GM19351 (cell line): Measurements from ENCODE around the gene SH3BP4.

Source experiments
- ATAC-seq: cut with Tn5 transposase; IDR thresholded peaks from one replicate; pipeline ENCODE4 v1.9.1; 2021; ENCODE audit warnings: mild to moderate bottlenecking, moderate library complexity; ENCODE audit not compliant: unreplicated experiment

Gene SH3BP4

GRCh38 chr2:235037604-235038166, 85.9 kb downstream of the SH3BP4 start:
- ATAC-seq, result no peak

DNA sequence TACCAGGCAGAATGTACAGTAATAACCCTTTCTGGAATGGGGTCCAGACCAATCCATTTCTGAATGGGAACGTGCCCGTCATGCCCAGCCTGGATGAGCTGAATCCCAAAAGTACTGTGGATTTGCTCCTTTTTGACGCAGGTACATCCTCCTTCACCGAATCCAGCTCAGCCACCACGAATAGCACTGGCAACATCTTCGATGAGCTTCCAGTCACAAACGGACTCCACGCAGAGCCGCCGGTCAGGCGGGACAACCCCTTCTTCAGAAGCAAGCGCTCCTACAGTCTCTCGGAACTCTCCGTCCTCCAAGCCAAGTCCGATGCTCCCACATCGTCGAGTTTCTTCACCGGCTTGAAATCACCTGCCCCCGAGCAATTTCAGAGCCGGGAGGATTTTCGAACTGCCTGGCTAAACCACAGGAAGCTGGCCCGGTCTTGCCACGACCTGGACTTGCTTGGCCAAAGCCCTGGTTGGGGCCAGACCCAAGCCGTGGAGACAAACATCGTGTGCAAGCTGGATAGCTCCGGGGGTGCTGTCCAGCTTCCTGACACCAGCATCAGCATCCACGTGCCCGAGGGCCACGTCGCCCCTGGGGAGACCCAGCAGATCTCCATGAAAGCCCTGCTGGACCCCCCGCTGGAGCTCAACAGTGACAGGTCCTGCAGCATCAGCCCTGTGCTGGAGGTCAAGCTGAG, 89.6 kb downstream of the SH3BP4 start:
- no peak for ATAC-seq

DNA sequence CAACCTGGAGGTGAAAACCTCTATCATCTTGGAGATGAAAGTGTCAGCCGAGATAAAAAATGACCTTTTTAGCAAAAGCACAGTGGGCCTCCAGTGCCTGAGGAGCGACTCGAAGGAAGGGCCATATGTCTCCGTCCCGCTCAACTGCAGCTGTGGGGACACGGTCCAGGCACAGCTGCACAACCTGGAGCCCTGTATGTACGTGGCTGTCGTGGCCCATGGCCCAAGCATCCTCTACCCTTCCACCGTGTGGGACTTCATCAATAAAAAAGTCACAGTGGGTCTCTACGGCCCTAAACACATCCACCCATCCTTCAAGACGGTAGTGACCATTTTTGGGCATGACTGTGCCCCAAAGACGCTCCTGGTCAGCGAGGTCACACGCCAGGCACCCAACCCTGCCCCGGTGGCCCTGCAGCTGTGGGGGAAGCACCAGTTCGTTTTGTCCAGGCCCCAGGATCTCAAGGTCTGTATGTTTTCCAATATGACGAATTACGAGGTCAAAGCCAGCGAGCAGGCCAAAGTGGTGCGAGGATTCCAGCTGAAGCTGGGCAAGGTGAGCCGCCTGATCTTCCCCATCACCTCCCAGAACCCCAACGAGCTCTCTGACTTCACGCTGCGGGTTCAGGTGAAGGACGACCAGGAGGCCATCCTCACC, 90.2 kb downstream of the SH3BP4 start:
- no peak for ATAC-seq

- ATAC-seq, result no peak
These were observed 91.0 kb downstream of the SH3BP4 start for GRCh38 chr2:235042576-235043515.

GRCh38 chr2:235043762-235044500, 92.1 kb downstream of the SH3BP4 start:
- ATAC-seq, result no peak

GRCh38 chr2:235044501-235045271, 92.9 kb downstream of the SH3BP4 start:
- no peak for ATAC-seq

- peak; percentile 89 for ATAC-seq
These were observed 93.6 kb downstream of the SH3BP4 start for GRCh38 chr2:235045336-235045972.

DNA sequence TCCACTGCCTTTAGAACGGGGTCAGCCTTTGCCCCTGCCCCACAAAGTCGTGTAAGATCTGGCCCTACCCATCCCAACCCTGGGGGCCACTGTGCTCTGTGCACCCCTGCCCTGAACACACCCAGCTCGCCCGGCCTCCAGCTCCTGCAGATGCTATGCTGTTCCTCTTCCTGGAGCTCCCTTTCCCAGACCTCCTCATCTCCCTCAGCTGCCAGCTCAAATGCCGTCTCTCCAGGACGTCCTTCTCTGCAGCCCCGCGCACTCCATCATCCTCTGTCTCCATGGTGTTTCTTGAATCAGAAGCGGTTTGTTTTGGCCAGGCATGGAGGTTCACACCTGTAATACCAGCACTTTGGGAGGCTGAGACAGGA, 94.1 kb downstream of the SH3BP4 start:
- no peak for ATAC-seq

DNA sequence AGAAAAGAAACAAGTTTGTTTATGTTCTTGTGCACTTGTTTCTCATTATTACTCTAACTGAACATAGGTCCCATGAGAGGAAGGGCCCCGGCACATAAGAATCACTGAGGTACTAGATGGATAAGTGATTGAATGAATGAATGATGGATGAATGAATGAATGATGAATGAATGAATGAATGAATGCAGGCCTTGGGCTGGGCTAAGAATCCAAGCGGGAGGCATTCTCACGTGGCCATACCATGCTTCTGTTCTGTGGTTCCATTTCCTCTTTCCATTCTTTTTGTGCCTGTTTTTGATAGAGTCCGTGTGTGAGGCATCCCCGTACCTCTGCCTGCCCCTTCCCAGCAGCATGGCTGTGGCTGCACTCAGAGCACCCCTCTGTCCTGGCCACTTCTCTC, 94.8 kb downstream of the SH3BP4 start:
- ATAC-seq, result no peak

DNA sequence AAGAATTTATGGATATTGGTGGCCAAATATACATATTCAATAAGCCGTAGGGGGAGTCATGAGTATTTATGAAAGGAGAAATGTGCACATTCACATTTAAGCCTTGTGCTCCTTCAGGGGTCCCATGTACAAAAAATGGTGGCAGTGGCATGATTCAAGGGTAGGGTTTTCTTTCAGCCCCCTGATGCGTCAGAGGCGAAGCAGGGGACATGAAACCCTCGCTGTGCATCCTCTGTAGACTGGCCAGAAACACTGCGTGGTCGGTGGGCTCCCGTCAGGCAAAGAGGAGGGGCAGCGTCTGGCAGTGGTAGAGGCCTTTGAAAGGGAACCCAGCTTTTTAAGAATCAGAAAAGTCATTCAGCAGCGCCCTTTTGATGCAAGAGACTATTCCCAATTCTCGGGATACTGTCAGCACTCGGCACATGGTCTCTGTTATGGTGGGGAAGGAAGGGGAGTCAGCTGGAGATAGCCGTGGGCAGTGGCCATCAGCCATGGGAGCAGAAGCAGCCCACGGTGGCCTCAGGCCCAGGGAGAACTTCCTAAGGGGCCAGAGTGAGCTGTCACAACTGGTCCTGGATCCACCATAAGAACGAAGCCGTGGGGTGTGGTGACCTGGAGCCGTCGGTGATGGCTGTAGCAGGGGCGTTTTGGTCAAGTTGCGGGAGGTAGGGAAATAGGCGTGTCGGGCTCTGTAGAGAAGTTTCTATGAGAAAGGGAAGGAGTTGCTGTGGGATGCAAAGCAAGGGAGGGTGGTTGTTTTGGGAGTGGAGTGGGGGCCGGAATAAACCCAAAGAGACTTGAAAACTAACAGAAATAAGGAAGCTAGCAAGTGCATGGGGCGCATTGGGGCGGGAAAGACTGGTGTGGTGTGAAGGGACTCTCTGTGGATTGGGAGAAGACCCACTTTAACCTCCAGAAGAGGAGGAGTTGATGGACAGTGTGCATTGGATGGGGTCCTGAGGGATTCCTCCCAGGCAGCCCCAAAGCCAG, 95.6 kb downstream of the SH3BP4 start:
- ATAC-seq, result no peak

GRCh38 chr2:235048549-235048948, 96.7 kb downstream of the SH3BP4 start:
- ATAC-seq, result no peak

DNA sequence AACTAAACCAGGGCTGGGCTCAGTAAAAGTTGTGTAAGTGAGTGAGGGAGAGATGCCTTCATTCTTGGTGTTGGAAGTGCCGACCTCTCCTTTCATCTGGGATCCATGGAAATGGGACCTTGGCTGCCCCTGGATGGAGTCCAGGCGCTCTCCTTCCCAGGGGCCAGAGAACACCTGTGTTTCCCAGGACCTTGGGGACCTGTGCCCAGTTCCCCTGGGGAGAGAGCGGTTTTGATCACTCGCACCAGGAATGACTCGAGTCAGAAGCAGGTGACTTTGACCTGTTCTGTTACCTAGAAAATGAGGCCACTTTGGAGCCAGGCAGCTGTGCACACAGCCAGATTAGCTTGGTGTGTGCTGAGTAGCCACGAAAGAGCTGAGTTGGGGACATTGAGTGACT, 97.3 kb downstream of the SH3BP4 start:
- ATAC-seq, result no peak

GRCh38 chr2:235049719-235050118, 97.9 kb downstream of the SH3BP4 start:
- no peak for ATAC-seq

- ATAC-seq, result no peak
These were observed 99.1 kb downstream of the SH3BP4 start for GRCh38 chr2:235050980-235051351.

- ATAC-seq, result no peak
These were observed 99.8 kb downstream of the SH3BP4 start for GRCh38 chr2:235051436-235052260.

- ATAC-seq, result no peak
These were observed 100.9 kb downstream of the SH3BP4 start for GRCh38 chr2:235052514-235053354.
